Activated CD4-positive, CD25-positive, alpha-beta regulatory T cell treated with anti-CD3 and anti-CD28 coated beads, Interleukin-2, amount 50 U/mL, for 72 hours (primary cell): ENCODE data around the gene WDR70.
"Not testable (repeated sequence)": the region's sequence is repeated elsewhere in the genome, so short reads cannot be mapped to it uniquely, and the experiment has no call there.

Experiments
- DNase-seq: peaks from one replicate; pipeline ENCODE4 v3.0.0; 2021

WDR70 gene

GRCh38 chr5:37518356-37518755, 139.2 kb downstream of the WDR70 start:
- not testable (repeated sequence) for DNase-seq

- DNase-seq = no peak
These were observed 140.2 kb downstream of the WDR70 start for GRCh38 chr5:37519304-37519703.

- DNase-seq = no peak
These were observed 140.7 kb downstream of the WDR70 start for GRCh38 chr5:37519807-37520206.

- no peak for DNase-seq
These were observed 141.7 kb downstream of the WDR70 start for GRCh38 chr5:37520811-37521210.

GRCh38 chr5:37532976-37533740, 154.0 kb downstream of the WDR70 start:
- no peak for DNase-seq

- DNase-seq = no peak
These were observed 154.7 kb downstream of the WDR70 start for GRCh38 chr5:37533851-37534250.

- no peak for DNase-seq
These were observed 160.3 kb downstream of the WDR70 start for GRCh38 chr5:37539459-37539858.

- DNase-seq = no peak
These were observed 164.1 kb downstream of the WDR70 start for GRCh38 chr5:37543216-37543615.

GRCh38 chr5:37549411-37549810, 170.3 kb downstream of the WDR70 start:
- DNase-seq = no peak

GRCh38 chr5:37552161-37552560, 173.0 kb downstream of the WDR70 start:
- DNase-seq = no peak

- DNase-seq = no peak
These were observed 173.9 kb downstream of the WDR70 start for GRCh38 chr5:37552770-37553719.

GRCh38 chr5:37553720-37554404, 174.7 kb downstream of the WDR70 start:
- no peak for DNase-seq

- DNase-seq = no peak
These were observed 175.3 kb downstream of the WDR70 start for GRCh38 chr5:37554405-37554739.

GRCh38 chr5:37554938-37555337, 175.8 kb downstream of the WDR70 start:
- DNase-seq = no peak

- DNase-seq = no peak
These were observed 178.7 kb downstream of the WDR70 start for GRCh38 chr5:37557734-37558293.

GRCh38 chr5:37565062-37565670, 186.0 kb downstream of the WDR70 start:
- DNase-seq = no peak

- DNase-seq = no peak
These were observed 188.4 kb downstream of the WDR70 start for GRCh38 chr5:37567566-37567965.

- no peak for DNase-seq
These were observed 189.1 kb downstream of the WDR70 start for GRCh38 chr5:37568018-37568753.

- no peak for DNase-seq
These were observed 189.8 kb downstream of the WDR70 start for GRCh38 chr5:37568893-37569292.

- DNase-seq = no peak
These were observed 190.3 kb downstream of the WDR70 start for GRCh38 chr5:37569466-37569865.

GRCh38 chr5:37570597-37570996, 191.5 kb downstream of the WDR70 start:
- no peak for DNase-seq

GRCh38 chr5:37571985-37572384, 192.9 kb downstream of the WDR70 start:
- no peak for DNase-seq
